ENCODE measurements around the gene ARID1B.
"Not testable (repeated sequence)": the region's sequence is repeated elsewhere in the genome, so short reads cannot be mapped to it uniquely, and the experiment has no call there.

Gene ARID1B

DNA sequence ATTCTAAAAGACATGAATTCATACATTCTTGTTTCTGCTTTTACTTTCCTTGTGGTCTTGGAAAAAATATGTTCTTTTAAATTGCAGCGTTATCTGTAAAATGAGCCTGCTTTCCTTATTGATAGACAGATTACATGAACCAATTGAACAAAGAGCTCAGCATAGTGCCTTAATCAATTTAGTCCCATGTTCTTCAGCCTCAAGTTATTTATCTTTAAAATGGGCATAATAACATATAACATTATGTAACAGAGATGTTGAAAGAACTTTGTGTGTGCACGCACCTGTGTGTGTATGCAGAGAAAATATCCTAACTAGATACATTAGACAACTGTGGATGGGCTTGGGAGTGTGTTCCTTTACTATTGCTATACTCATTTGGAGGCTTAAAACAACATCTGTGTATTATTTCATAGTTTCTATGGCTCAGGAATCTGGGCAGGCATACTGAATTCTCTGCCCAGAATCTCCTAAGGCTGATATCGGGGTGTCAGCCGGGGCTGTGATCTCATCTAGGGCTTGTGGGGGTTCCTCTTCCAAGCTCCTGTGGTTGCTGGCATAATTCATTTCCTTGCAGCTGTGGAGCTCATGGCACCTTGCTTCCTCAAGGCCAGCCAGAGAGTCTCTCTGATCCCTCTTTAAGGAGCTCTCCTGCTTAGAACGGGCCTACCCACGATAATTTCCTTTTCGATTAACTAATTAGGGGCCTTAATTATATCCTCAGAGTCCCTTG lies 194.1 kb downstream of the ARID1B start:
- DNase-seq = no peak

DNA sequence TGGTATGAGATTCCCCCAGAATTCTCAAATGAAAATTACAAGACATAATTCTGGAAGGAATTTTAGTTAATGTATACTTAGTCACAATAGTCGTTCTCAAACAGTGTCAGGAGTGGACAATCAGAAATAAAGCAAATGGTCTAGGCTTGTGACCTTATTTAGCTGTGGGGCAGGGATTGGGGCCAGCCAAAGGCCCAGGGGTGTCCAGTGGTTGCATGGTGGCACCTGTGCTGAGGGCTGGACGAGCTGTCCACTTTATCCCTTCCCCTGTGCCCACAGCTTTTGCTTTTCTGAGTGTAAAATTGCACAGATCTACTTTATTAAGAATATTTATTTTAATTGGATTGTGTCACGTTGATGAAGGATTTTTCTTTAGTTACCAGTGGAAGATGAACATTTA lies 195.0 kb downstream of the ARID1B start:
- no peak for DNase-seq

DNA sequence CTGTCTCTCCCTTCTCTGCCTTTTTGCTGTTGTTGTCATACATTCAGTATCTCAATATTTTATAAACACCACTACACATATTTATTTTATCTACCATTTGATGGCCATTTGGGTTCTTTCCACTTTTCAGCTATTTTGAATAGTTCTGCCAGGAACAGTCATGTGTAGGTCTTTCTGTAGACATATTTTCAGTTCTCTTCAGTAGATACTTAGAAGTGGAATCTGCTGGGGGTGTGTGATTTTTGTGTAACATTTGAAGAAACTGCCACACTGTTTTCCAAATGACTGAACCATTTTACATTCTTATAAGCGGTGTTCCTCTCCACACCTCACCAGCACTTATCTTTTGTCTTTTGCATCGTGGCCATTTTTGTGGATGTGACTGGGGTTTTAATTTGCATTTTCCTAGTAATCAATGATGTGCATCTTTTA lies 197.7 kb downstream of the ARID1B start:
- no peak for DNase-seq

DNA sequence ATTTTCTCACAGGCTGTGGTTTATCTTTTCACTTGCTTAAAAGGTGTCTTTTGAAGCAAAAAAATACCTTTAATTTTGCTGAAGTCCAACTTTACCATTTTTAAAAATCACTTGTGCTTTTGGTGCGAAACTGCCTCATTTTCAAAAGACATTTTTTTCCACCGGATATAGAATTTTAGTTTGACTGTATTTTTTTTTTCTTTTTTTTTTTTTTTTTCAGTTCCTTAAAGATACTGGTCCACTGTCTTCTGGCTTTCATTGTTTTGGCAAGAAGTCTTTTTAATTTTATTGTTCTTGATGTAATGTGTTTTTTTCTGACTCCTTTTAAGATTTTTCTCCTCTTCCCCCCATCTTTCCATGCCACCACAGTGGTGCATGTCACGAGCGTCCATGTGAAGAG lies 198.2 kb downstream of the ARID1B start:
- DNase-seq = no peak

DNA sequence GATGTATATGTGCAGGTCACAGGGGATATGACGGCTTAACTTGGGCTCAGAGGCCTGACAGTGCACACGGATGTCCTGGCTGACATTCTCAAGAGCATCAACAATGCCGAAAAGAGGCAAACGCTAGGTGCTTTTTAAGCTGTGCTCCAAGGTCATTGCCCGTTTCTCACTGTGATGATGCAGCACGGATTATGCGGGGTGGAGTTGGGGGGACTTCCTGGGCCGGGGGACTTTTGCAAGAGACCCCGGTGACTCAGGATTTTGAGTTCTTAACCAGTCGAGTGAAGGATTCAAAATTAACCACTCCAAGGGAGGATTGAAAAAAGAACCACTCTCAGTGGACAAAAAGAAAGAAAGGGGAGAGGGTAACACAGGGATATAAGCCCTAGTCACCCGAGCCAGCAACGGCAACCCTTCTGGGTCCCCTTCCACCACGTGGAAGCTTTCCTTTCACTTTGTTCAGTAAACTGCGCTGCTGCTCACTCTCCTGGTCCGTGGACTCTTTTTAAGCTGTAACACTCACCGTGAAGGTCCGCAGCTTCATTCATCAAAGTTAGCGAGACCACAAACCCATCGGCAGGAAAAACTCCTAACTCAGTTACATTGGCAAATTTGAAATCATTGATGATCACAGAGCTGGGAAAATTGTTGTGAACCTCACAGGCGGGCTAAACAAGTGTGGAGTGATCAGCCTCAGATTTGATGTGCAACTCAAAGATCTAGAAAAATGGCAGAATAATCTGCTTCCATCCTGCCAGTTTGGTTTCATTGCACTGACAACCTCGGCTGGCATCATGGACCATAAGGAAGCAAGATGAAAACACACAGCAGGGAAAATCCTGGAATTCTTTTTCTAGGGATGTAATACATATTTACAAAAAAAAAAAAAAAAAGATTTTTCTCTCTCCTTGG lies 199.3 kb downstream of the ARID1B start:
- no peak for DNase-seq

DNA sequence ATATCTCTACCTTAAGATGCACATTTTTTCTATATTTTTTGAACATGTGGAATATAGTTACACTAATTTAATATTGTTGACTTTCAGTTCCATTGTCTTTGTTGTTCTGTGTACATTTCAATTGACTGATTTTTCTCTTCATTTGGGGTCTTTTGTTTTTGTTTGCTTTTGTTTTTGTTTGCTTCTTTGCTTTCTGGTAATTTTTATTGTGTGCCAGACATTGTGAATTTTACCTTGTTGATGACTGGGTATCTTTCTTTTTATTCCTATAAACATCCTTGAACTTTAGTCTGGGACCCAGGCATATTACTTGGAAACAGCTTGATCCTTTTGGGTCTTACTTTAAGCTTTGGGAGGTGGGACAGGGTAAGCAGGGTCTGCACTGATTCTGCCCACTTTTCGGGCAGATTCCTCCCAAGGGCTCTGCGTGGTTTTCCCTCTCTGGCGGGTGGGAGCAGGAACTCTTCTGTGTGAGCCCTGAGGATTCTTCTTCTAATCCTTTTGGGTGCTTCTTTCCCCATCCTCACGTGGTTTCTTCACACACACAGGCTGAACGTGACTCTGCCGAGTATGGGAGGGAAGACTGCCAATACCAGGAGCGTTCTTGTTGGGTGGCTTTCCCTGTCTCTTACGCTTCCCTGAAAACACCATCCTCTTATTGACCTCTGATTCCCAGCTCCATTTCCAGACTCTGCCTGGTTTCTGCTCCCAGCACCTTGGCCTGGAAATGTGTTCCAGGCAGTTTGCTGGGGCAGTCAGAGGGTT lies 200.5 kb downstream of the ARID1B start:
- DNase-seq = no peak

DNA sequence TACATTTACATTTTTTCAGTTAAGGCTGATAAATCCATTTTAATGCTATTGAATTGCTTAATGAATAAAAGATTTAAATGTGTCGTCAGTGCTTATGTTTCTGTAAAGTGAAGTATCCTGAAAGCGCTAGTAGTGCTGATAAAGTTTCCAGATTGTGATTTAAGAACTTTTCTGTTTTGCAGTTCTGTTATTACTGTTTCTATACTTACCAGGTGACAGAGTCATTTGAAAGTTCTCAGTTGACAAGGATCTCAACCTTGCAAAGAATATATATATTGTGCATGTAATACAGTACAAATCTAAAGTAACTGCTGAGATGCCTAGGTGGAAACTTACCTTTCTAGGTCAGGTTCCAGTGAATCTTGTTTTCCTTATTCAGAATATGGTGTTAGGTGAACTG lies 201.8 kb downstream of the ARID1B start:
- no peak for DNase-seq

DNA sequence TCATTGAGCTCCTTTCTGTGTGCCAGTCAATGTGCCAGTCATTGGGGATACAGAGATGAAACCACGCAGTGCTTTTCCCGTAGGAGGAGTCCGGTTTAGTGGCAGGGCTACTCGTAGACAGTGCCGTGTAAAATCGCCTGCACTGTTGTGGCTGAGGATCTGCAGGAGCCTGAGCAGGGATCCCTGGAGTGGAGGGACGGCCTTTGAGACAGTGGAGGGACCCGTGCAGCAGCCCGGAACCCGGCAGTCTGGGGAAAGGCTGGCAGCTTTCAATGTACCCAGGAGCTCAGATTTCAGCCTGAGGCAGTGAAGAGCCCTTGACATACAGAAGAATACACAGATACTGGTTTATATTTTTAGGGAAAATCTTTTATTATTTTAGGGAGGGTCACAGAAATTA lies 203.3 kb downstream of the ARID1B start:
- DNase-seq = no peak

DNA sequence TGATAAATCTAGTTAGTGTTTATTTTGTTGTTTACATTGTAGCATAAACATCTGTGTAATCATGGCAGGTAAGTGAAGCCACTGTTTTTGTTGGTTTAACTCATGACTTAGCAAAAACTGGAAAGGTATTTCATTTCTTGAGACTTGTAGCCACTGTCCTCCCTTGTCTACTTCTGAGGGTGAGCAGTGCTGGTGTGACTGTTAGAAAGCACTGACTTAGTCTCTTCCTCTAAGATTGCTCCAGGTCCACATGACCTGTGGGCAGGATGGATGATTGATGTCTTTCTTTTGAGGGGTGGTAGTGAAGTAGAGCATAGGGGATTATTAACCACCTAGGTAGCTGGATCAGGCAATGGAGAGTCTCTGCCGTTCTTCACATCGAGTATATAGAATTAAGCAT lies 203.8 kb downstream of the ARID1B start:
- DNase-seq = no peak

DNA sequence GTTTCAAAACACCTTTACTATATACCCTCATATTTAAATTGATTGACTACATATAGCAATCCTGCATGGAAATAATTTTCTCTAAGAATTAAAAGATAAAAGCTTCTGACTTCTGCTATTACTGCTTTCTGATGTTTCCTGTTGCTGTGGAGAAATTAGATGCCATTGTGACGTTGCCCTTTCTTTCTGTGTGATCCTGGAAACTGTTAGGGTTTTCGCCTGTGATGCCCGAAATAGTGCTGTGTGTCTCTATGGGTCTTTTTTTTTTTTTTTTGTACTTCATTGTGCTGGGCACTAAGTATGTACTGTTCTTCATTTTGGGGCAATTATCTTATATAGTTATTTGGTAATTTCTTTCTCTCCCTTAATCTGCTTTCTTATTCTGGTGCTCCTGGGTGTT lies 205.0 kb downstream of the ARID1B start:
- DNase-seq = no peak

DNA sequence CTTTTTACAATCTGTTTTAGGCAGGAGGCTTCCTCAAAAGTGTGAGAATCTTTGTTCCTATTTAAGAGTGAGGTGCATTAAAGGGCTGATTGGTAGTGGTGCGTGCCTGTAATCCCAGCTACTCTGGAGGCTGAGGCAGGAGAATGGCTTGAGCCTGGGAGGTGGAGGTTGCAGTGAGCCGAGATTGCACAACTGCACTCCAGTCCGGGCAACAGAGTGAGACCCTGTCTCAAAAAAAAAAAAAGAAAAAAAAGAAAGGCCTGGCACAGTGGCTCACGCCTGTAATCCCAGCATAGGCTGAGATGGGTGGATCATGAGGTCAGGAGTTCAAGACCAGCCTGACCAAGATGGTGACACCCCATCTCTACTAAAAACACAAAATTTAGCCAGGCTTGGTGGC lies 205.7 kb downstream of the ARID1B start:
- DNase-seq = not testable (repeated sequence)

DNA sequence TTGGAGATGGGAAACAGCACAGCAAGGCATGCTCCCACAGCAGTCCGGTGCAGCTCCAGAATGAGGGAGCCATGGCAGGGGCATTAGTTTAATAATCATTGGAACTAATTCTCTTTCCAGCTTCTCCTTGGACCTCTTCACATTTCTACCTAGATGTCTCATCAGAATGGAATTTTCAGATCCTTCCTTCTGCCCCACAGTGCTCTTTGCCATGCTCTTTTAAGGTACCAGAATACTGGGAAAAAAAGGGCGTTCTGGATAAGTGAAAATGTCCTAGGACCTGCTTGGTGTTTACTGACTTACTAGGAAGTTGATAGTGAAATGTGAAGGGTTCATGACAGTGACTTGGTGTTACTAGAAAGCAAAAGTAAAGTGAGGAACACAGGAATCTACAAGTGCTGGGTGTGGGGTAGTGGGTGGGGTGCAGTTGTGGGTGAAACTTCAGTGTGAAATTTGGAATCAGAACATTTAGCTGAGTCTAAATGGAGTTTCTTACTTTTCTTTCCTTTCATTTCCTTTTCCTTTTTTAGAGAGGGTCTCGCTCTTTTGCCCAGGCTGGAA lies 207.1 kb downstream of the ARID1B start:
- DNase-seq = no peak

DNA sequence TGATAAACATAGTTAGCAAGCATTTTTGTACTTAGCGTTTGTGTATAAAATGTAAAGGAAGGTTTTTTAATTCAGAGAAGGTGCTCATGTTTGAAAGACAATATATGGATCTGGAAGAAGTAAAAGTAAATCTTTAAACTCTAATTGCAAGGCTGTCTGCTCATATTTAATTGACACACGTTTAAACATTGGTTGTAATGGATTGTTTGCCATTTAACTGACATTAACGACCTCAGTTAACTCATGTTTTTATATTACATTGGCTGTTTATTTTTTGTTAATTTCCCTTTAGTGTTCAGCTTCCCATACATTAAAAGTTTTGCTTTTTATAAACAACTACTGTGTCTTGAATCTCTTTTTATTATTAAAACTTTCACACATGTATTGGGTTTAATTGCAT lies 208.1 kb downstream of the ARID1B start:
- DNase-seq = no peak

DNA sequence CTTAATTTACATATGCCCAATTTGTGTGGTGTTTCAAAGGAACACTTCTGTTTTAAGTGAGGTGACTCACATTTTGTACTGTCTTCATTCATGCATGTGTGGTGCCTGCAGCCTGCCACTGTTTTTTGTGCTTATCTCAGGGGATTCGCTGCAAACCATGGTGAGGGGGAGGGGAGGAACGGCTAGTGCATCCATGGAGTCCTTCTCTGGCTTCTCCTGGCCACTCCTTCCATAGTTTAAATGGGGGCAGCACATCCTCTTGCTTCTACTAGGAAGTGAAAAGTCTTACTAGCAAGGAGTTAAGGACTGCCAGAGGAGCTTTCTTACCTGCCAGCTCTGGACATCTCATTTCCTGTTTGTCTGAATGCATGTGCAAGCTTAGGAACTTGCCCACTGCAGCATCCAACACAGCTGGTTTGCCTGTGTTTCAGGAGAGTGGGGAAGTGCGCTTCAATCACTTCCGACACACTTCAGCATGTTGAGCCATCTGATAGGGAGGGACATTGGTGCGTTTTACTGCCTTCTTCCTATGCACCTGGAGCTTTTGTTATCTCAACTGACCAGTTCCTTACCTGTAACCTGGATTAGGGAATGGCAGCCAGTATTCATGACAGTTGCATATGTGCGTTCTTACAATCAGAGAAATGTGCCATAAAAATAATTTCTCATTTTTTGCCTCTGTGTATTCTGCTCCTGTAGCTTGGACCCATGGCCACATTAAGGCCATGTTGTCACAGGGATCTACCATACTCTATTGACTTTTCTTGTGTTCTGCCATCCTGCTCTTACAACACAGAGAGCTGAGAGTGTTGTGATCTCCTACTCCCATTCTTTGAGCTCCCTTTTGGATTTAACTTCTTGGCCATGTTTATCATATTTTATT lies 211.3 kb downstream of the ARID1B start:
- no peak for DNase-seq

DNA sequence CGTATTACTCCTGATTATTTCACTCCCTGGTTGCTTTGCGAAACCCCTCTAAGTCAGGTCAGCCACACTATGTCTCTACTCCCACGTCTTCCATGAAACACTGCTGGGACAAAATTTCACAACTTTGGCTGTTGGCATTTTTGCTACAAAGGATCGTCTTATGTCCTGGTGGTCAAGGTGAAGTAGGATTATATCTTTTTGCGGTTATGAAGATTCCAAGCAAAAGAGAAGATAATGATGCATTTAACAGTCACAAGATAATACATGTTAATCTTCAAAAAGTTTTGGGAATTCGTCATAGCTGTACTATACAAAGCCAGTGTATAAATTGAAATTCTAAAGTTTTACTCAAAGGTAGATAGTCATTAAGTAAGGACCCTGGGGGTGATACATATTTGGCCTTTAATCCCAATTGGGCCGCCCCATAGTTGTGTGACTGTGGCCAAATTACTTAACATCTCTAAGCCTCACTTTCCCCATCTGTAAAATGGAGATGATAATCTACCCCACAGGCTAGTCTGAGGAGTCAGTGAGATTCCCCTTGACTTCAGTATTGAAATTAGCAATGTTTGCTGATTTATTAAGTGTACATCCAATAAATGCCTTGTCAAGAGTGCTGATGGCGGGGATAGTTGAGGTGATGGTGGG lies 212.1 kb downstream of the ARID1B start:
- DNase-seq = no peak

DNA sequence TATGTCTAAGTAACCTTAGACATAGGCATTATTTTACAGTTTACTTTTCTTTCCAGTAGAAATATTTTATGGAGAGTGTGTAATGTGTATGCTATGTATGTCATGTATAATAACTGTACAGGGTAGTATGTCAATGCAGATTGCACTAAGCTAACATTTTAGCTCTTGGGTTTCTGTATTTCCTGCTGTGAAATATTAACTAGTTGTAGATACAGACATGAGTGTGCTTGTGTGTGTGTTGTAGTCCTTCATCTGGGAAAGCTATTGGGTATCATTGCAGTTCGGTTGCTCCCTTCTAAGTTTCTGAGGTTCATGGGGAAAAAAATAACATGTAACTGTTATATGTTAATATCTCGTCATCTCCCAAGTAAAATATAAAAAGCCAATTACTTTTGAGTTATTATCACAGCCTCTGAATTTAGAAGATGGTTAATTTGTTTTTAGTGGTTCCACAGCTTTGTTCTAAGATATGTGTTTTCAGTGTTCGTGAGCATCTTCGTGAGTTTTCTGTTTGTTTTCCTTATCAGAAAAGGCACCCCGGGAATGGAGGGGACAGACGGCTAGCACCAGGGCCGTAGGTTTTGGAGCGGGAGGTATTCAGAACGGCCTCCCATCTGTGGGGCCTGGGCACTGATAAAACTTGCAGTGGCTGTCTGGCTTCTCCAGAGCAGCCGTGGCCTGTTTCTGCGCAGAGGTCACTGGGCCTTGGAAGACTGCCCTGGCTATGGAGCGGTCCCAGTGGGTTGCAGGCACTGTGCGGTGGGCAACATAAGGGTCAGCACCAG lies 215.0 kb downstream of the ARID1B start:
- no peak for DNase-seq

DNA sequence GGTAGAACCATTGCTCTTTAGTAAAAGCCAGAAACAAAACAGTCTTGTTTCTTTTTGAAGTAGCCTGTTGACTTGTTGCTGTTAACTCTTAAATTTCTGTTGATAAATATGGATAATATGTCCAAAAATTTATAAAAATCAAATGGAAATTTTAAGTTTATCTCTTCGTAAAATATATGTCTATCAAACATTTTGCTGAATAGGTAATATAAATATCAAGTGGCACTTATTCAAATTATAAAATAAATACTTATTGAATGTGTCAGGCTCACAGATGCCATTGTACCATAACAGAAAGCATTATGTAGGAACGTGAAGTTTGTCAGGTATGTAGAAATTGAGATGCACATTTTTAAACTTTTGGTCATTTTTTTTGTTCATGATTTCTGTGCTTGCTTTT lies 216.5 kb downstream of the ARID1B start:
- no peak for DNase-seq

DNA sequence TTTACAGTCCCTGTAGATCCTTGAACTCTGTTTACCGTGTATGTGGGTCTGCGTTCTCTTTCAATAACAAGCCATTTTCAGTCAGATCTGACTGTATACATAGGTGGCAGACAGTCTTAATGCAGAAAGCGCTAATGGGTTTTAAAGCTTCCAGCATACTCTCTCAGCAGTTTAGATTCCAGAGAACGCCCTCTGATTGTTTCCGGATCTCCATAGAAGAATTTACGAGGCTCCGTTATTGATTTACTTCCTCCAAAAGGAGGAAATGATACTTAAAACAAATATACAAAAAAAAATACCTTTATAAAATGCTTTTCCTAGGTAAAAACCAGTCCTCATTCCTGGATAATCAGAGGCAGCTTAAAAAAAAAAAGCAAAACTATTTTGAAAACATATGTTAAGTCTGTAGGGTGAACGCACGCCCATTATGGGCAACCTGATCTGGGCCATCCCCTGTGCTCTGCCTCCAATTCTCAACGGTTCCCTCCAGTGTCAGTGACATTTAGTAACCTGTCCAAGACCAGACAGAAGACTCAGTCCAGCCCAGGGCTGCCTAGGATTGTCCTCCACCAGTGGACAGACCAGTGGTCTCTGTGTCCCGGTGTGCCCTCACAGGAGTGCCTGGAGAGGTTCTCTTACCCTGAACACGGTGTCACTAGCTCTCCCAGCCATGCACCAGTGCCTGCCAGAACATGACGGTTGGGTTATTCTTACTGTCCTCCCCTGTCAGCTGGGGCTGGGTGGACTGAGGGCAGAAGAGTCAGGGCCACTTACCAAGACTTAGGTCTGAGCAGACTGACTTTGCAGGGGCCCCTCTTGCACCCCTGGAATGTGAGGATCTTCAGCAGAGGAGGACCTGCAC lies 217.3 kb downstream of the ARID1B start:
- DNase-seq = no peak

DNA sequence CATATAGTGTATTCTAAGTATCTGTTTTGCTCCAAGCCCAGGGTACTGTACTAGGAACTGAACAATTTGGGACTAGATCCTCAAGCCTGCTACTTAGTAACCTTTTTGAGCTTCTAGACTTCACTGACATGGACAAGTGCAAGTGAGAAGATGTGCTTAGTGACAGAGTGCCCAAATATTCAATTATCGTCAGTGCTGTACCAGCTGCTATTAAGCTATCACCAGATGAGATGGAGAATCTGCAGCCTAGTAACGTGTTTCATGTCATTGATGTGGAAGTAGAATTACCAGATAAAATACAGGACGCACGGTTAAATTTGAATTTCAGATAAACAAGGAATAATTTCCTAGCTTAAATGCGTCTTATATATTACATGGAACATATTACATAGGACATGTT lies 218.3 kb downstream of the ARID1B start:
- no peak for DNase-seq

DNA sequence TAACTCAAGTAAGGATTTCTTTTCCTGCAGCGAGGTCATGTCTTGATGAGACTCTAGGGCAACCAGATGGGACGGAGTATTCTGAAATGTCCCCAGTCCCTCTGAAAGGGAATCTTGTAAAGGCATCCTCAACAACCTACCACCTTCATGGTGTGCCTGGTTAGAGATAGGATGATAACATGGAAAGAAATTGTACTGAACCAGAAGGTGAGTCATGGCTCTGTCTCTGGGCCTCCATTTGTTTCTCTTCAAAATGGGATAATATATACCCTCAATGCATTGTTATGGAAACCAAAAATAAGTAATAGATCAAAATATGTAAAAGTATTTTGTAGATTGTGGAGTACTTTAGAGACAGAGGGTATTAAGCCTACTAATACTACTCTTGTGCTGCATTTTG lies 219.1 kb downstream of the ARID1B start:
- no peak for DNase-seq

All from NCI-H1694 (cell line).